Activated T-helper 9 cell treated with anti-CD3 and anti-CD28 coated beads, Interleukin-2, amount 50 U/mL, for 16 hours (primary cell): ENCODE measurements around the gene BLACAT1.
A peak's percentile ranks its signal among the peaks of the same experiment; 100 is the strongest.

Experiments
- DNase-seq: peaks from one replicate; pipeline ENCODE4 v3.0.0-alpha.2; 2020; ENCODE audit warnings: low read depth

BLACAT1 gene

GRCh38 chr1:205455581-205456382, at the start of gene BLACAT1:
BLACAT1 (minus strand) TSS chr1:205456045.
- DNase-seq = no peak

DNA sequence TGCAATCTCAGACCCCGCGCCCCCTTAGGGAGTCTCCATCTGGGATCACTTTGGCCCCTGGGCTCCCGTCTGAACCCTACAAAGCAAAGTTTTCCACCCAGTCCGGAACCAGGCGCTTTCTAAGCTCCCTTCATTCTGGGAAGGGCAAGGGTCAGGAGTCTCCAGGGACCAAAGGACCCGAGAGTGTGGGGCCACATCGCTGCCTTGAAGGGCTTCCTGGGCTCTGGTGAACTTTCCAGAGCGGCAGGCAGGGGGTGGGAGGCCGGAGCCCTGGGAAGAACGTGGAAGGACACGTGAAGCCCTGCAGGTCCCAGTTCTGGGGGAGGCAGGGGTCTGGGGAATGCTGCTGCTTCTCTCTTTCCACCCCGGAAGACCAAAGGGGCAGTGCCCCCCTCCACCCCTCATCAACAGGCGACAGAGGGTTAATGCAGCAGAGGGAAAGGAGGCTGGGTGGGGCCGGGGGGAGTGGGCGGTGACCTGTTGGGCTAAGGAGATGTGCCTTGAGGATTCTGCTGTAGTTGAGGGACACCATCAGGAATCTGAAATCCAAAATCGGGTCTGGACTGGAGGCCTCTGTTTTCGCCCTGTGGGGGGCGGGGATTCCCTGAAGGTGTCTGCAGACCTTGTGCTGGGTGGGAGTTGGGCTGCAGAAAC, 49.4 kb upstream of the BLACAT1 start:
- no peak for DNase-seq

- no peak for DNase-seq
These were observed 48.6 kb upstream of the BLACAT1 start, which contains the start of gene CDK18 for GRCh38 chr1:205504311-205505075. CDK18 (plus strand) TSS chr1:205504669; CDS start chr1:205523168, 18,499 bp downstream.

DNA sequence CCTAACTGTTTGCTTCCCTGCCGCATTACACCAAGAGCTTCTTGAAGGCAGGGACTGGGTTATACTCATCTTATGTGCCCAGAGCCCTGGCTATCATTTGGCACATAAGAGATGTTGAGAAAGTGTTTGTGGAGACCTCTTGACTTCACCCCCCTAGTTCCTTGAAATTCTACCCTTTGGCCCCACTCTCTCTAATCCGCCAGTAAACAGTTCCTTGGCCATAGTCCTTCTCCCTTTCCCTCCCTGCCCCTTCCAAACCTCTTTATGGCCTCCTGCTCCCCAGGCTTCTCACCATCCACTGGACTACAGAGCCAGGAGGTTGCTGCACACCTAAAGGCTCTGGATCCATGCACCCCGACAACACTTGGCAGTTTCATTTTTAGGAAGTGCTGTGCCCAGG, 47.1 kb upstream of the BLACAT1 start:
- DNase-seq = no peak

DNA sequence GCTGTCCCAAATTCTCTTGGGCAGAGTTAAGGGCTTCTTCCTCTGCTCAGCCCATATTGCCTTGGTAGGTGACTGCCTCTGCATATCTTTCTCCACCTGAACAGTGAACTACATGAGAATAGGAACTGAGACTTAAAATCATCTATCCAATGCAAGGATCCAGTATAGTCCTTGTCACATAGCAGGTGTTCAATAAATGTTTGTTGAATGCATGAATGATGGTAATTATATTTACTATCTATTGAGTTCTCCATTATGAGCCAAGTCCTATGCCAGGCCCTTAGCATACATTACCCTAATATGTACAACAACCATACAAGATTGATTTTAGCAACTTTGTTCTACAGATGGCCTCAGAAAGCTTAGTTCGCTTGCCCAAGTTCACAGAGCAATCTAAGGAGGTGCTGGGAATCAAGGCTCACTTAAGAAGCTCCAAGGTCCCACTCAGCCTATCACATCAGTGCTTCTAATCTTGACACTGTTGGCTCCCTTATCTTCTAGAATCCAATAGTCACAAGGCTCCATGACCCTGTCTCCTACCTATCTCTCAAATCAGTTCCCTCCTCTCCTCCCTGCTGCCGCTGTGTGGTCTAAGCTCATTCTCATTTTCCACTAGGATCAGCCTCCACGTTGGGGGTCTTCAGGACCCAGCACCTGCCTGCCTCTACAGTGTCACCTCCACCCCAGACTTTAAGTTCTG, 46.4 kb upstream of the BLACAT1 start:
- DNase-seq = no peak

DNA sequence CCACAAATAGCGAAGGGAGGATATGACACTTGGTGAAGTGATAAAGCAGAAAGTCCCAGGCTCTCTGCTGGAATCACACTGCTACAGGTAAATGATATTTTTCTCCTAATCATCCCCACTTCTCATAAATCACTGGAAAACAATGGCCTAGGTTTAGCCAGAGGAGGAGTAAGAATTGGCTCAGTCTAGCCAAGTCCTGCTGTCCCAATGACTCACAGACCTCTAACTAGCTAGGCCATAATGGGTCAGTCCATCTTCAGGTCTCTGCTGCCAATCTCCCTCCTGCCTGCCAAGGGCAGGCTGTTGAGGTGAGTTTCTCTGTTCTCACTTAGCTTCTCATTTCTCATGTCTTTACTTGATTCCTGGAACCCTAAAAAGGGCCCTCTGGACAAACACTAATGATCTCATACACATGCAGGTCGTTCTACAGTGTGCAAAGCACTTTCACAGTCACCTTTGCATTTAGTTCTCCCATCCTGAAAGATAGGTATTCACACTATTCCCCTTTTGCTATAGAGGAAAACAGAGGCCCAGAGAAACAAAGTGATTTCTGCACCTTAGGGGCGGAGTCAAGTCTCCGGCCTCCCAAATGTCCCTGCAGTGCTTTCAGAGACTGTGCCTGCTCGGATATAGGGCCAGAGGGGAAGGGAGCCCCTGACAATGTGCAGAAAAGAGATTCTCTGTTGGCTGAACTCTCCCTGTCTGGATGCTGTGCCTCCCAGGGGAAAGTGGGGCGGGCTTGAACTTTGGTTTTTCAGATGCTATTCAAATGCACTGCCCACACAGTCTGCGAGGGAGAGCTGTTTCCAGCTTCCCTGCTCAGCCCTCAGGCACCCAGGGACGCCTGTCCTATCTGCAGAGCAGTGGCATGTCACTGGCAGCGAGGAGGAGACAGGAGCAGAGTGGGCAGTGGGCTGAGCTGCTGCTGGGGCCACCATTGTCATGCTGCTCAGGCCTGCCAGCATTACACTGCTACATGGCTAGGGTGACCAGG, 44.7 kb upstream of the BLACAT1 start:
- no peak for DNase-seq

DNA sequence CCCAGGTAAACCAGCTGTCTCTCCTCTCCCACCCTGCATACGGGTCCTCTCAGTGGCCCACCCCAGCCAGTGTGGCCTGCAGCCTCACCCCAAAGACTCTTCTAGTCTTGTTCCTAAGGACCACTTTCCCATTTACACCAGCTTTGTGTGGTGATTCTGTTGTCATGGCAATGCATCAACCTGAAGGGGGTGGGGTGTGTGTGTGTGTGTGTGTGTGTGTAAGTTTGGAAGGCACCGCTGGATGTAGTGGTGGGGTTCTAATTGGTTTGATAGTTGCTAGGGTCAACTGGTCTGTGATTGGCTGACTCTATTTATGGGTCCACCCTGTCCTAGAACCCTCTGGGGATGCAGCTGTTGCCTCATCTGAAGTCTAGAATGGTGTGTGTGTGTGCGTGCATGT, 43.9 kb upstream of the BLACAT1 start:
- DNase-seq = no peak

DNA sequence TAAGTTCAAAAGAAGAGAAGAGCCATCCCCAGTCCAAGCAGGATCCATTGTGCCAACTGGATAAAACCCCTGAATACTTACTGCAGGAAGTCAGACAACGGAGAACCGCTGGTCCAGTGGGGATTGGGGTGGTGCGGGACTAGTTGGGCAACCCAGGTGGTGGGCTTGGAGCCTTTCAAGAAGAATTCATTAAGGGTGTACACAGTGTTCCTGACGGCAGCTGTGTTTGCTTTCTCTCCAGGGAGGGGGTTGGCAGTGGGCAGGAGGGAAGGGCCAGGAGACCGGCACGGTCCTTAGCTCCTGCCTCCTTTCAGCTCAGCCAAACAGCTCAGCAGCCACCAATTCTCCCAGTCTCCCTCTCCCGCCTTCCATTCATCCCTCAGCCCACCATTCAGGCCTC, 41.5 kb upstream of the BLACAT1 start:
- no peak for DNase-seq

- no peak for DNase-seq
These were observed 40.8 kb upstream of the BLACAT1 start for GRCh38 chr1:205496661-205497060.

- no peak for DNase-seq
These were observed 39.5 kb upstream of the BLACAT1 start for GRCh38 chr1:205495237-205495823.

- DNase-seq = no peak
These were observed 38.3 kb upstream of the BLACAT1 start for GRCh38 chr1:205494115-205494514.

DNA sequence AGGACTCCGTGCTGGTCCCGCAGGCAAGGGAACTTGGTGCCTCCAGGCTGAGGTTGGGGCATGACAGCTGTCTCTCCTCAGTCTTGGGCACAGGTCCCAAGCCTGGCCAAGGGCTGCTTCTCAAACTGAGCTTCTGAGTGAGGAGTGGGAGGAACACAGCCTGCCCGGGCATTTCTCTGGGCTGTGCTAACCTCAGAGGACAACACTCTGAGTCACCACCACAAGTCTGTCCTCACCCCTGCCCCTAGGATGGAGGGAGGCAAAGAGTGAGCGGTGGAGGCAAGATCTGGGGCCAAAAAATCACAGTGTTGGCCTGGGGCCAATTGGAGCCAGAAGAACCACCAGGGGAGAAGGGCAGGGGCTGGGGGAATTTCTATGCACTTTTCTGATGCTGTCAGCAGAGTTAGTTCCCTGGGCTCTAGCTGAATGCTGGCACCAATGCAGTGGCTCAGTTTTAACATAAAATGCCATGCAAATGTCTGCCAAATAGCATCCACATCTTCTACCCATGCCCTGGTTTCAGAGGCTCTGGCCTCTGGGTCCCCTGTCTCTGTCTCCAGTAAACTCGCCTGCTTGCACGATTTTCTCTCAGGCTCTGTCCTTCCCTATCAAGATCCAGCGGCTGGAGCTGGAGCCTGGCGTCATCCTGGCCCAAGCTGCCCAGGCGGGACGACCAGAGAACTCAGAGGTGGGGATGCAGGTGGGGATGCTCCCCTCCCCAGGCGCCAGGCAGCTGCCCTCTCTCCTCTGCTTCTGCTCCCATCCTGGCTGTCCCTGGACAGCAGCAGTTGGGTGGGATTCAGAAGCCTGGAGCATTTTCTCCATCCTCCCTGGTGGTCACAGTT, 37.6 kb upstream of the BLACAT1 start:
- no peak for DNase-seq

DNA sequence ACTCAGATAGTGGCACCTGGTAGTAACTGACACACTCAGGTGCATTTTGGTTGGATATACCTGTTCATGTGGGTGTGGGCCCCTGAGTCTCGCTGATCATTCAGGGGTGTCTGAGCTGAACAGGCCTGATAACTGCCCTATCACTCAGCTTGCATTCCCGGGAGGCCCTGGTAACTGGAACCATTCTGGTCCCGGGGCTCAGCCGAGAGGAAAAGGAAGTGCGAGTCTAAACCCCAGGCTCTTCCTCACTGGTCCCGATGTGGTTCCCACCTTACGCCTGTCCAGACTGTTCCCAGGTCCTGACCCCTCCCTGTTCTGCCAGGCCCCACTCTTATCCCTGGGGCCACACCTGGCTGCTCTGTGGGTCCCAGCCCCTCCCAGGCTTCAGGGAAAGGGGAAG, 36.9 kb upstream of the BLACAT1 start:
- no peak for DNase-seq

- DNase-seq = no peak
These were observed 36.4 kb upstream of the BLACAT1 start for GRCh38 chr1:205492201-205492667.

GRCh38 chr1:205491794-205492193, 35.9 kb upstream of the BLACAT1 start:
- DNase-seq = no peak

GRCh38 chr1:205488074-205488723, 32.4 kb upstream of the BLACAT1 start:
- DNase-seq = no peak

DNA sequence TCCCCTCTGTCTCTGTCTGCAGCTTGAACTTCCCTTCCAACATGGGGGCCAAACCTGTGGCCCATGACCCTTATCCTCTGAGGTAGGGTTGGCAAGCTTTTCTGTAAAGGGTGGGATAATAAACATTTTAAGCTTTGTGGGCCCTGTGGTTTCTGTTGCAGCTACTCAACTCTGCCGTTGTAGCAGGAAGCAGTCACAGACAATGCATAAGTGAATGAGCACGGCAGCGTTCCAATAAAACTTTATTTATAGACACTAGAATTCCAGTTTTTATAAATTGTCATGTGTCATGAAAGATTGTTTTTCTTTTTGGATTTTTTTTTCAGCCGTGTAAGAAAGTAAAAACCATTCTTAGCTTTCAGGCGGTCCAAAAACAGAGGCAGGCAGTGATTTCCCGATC, 30.4 kb upstream of the BLACAT1 start:
- no peak for DNase-seq

- DNase-seq = peak; percentile 40
These were observed 29.4 kb upstream of the BLACAT1 start for GRCh38 chr1:205484985-205485967.
